Hematopoietic multipotent progenitor cell treated with erythropoietin and hydrocortisone succinate and interleukin-3 and kit ligand, for 6 days (in vitro differentiated cells): ENCODE data around the gene EIF6.
A peak's percentile ranks its signal among the peaks of the same experiment; 100 is the strongest.
"Not testable (repeated sequence)": the region's sequence is repeated elsewhere in the genome, so short reads cannot be mapped to it uniquely, and the experiment has no call there.

Experiments
- DNase-seq: peaks from one replicate; pipeline ENCODE4 v3.0.0-alpha.2; 2015

EIF6 gene

GRCh38 chr20:35284267-35284991 is at the start of gene EIF6:
TSS of gene EIF6 (minus strand) at chr20:35284772. CDS start at chr20:35284487, 285 bp downstream.
- DNase-seq: peak; percentile 95

GRCh38 chr20:35333606-35334005 is 49.0 kb upstream of the EIF6 start:
- no peak for DNase-seq

- no peak for DNase-seq
Observed at GRCh38 chr20:35332540-35333200, 48.1 kb upstream of the EIF6 start.

GRCh38 chr20:35329435-35330139 is 45.0 kb upstream of the EIF6 start:
- peak; percentile 80 for DNase-seq

GRCh38 chr20:35328689-35329088 is 44.1 kb upstream of the EIF6 start:
- no peak for DNase-seq

GRCh38 chr20:35328095-35328685 is 43.6 kb upstream of the EIF6 start:
- DNase-seq: no peak

- no peak for DNase-seq
Observed at GRCh38 chr20:35327074-35327976, 42.8 kb upstream of the EIF6 start.

- DNase-seq: no peak
Observed at GRCh38 chr20:35326740-35327073, 42.1 kb upstream of the EIF6 start.

- no peak for DNase-seq
Observed at GRCh38 chr20:35326021-35326739, 41.6 kb upstream of the EIF6 start.

- no peak for DNase-seq
Observed at GRCh38 chr20:35325401-35325800, 40.8 kb upstream of the EIF6 start.

- no peak for DNase-seq
Observed at GRCh38 chr20:35320396-35321126, 36.0 kb upstream of the EIF6 start.

- no peak for DNase-seq
Observed at GRCh38 chr20:35319871-35320197, 35.3 kb upstream of the EIF6 start.

- DNase-seq: no peak
Observed at GRCh38 chr20:35319192-35319870, 34.8 kb upstream of the EIF6 start.

- DNase-seq: no peak
Observed at GRCh38 chr20:35318502-35319157, 34.1 kb upstream of the EIF6 start.

GRCh38 chr20:35317416-35318210 is 33.0 kb upstream of the EIF6 start:
- DNase-seq: no peak

- DNase-seq: no peak
Observed at GRCh38 chr20:35316086-35316485, 31.5 kb upstream of the EIF6 start.

- not testable (repeated sequence) for DNase-seq
Observed at GRCh38 chr20:35315632-35316020, 31.1 kb upstream of the EIF6 start.

GRCh38 chr20:35314816-35315631 is 30.5 kb upstream of the EIF6 start:
- DNase-seq: no peak
